WTC11 (cell line): ENCODE data around the gene MACO1. TPM values are rescaled to one million over a fixed set of nuclear protein-coding genes. Genes with fewer than 3 reads are reported as not detected.
A peak's percentile ranks its signal among the peaks of the same experiment; 100 is the strongest.

Experiments used
- ATAC-seq: fragments of 200-7000 bp; cut with Tn5 transposase; 2 replicates; pipeline ENCODE4 v1.10.0; 2021; ENCODE audit warnings: mild to moderate bottlenecking, moderate library complexity
- CTCF ChIA-PET: fragments of 300-600 bp; sonication (Branson Sonifier 250); formaldehyde crosslinking; loops from one replicate; lab custom pipeline; 2021; ENCODE audit warnings: antibody characterized with exemption; lab: Charles Lee
- POLR2A ChIA-PET: fragments of 350-600 bp; sonication (Branson Sonifier 250); formaldehyde crosslinking; loops from one replicate; lab custom pipeline; 2021; ENCODE audit warnings: antibody characterized with exemption; lab: Charles Lee
- DNase-seq: peaks from one replicate; pipeline ENCODE4 v3.0.0; 2021; ENCODE audit warnings: low spot score
- H3K27ac Mint-ChIP-seq: 2 replicates; pipeline ENCODE4 v1.8.0; 2021; ENCODE audit warnings: mixed read lengths
- H3K27me3 Mint-ChIP-seq: 2 replicates; pipeline ENCODE4 v1.8.0; 2021; ENCODE audit warnings: low read depth, mild to moderate bottlenecking, moderate library complexity, mixed read lengths
- H3K36me3 Mint-ChIP-seq: 2 replicates; pipeline ENCODE4 v1.8.0; 2021; ENCODE audit warnings: mixed read lengths
- H3K4me1 Mint-ChIP-seq: 2 replicates; pipeline ENCODE4 v1.8.0; 2022; ENCODE audit warnings: mixed read lengths
- H3K4me3 Mint-ChIP-seq: 2 replicates; pipeline ENCODE4 v1.8.0; 2021; ENCODE audit warnings: mild to moderate bottlenecking, moderate library complexity, mixed read lengths
- H3K9me3 Mint-ChIP-seq: 2 replicates; pipeline ENCODE4 v1.8.0; 2021; ENCODE audit warnings: mixed read lengths
- CREM ChIP-seq: sonication (generic); formaldehyde crosslinking; IDR thresholded peaks from 2 replicates; pipeline ENCODE4 v1.8.1; 2022; ENCODE audit warnings: mild to moderate bottlenecking, missing genetic modification reagents, moderate library complexity
- EMX1 ChIP-seq: fragments of 250-450 bp; sonication (Bioruptor Pico); IDR thresholded peaks from 2 replicates; pipeline ENCODE4 v1.8.0; 2021; ENCODE audit warnings: mild to moderate bottlenecking
- IRF2 ChIP-seq: sonication (generic); formaldehyde crosslinking; IDR thresholded peaks from 2 replicates; pipeline ENCODE4 v1.8.0; 2022; ENCODE audit warnings: low read depth, missing genetic modification reagents, borderline replicate concordance
- JAZF1 ChIP-seq: fragments of 250-450 bp; sonication (Bioruptor Pico); IDR thresholded peaks from 2 replicates; pipeline ENCODE4 v1.9.0; 2021; ENCODE audit warnings: moderate library complexity, mild to moderate bottlenecking, inconsistent platforms
- OVOL2 ChIP-seq: fragments of 250-450 bp; sonication (Bioruptor Pico); IDR thresholded peaks from 2 replicates; pipeline ENCODE4 v1.9.0; 2021; ENCODE audit warnings: mild to moderate bottlenecking, borderline replicate concordance
- SOX15 ChIP-seq: fragments of 250-450 bp; sonication (Bioruptor Pico); IDR thresholded peaks from 2 replicates; pipeline ENCODE4 v1.9.0; 2021; ENCODE audit warnings: mild to moderate bottlenecking
- ZBTB21 ChIP-seq: sonication (generic); formaldehyde crosslinking; IDR thresholded peaks from 2 replicates; pipeline ENCODE4 v1.8.1; 2023; ENCODE audit warnings: mild to moderate bottlenecking, missing genetic modification reagents, borderline replicate concordance
- ZNF423 ChIP-seq: fragments of 250-450 bp; sonication (Bioruptor Pico); IDR thresholded peaks from 2 replicates; pipeline ENCODE4 v2.1.2; 2022; ENCODE audit warnings: mild to moderate bottlenecking, moderate library complexity
- total RNA-seq: library from RNA; stranded (reverse); gene quantifications from 3 replicates; pipeline ENCODE4 v1.2.3, GENCODE V29; 2021
- TF ChIP-seq, protein P1 (sequence below): sonication (generic); formaldehyde crosslinking; IDR thresholded peaks from 2 replicates; pipeline ENCODE4 v1.8.0; 2022; ENCODE audit warnings: mild to moderate bottlenecking, missing genetic modification reagents
- TF ChIP-seq, protein P2 (sequence below): fragments of 250-450 bp; sonication (Bioruptor Pico); conservative IDR thresholded peaks from 2 replicates; pipeline ENCODE4 v1.9.0; 2021; ENCODE audit warnings: mild to moderate bottlenecking
- TF ChIP-seq, protein P3 (sequence below): sonication (generic); formaldehyde crosslinking; IDR thresholded peaks from 2 replicates; pipeline ENCODE4 v1.8.0; 2023; ENCODE audit warnings: mild to moderate bottlenecking, missing genetic modification reagents
- TF ChIP-seq, protein P4 (sequence below): sonication (generic); formaldehyde crosslinking; IDR thresholded peaks from 2 replicates; pipeline ENCODE4 v1.8.1; 2023; ENCODE audit warnings: mild to moderate bottlenecking, missing genetic modification reagents
- TF ChIP-seq, protein P5 (sequence below): sonication (generic); formaldehyde crosslinking; IDR thresholded peaks from 2 replicates; pipeline ENCODE4 v1.8.1; 2023; ENCODE audit warnings: mild to moderate bottlenecking, missing genetic modification reagents, moderate library complexity
- TF ChIP-seq, protein P6 (sequence below): fragments of 250-450 bp; sonication (Bioruptor Pico); IDR thresholded peaks from 2 replicates; pipeline ENCODE4 v1.9.0; 2021; ENCODE audit warnings: mild to moderate bottlenecking, borderline replicate concordance
- TF ChIP-seq, protein P7 (sequence below): fragments of 250-450 bp; sonication (Bioruptor Pico); IDR thresholded peaks from 2 replicates; pipeline ENCODE4 v1.8.0; 2021; ENCODE audit warnings: mild to moderate bottlenecking

The MACO1 gene
- total RNA-seq, 1 experiment from 2014 or later: 9.5 TPM

DNA sequence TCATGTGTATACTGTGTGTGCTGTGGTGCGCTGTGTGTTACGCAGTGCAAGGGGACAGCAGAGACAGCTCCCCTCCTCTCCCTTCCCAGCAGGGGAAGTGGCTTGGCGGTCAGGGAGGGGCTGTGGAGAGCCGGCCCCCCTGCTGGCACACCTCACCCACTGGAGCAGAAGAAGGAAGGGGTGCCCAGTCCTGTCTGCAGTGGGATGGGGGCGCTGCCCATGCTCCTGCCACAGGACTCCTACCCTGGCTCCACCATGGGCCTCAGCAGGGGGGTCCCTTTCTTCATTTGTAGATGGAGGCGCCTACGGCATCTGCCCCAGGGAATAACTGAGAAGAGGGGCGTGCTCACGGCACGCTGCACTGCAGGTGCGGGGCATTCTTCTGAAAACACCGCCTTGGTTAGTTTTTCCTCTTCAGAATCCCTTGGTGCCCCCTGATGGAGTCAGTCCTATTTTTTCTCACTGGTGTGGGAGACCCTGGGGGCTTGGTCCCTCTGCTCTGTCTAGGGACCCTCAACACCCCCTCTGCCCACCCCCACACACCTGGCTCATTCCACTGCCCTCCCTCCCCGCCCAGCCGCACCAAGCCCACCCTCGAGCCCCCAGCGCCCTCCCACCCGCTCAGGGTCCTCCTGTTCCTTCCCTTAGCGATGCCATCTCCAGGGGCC, 99.0 kb downstream of the MACO1 start:
- no peak for DNase-seq
- no peaks in the 10 kb centered on the region for H3K36me3 Mint-ChIP-seq
- ATAC-seq: no peak
- TF ChIP-seq JAZF1 (CRISPR knock-in tag): no peak
- peak; percentile 39; the same call in 1 of the 2 replicates for TF ChIP-seq ZNF423 (CRISPR knock-in tag)
- TF ChIP-seq, protein P1, sequence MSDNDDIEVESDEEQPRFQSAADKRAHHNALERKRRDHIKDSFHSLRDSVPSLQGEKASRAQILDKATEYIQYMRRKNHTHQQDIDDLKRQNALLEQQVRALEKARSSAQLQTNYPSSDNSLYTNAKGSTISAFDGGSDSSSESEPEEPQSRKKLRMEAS (CRISPR knock-in tag): no peak
- no peak for TF ChIP-seq IRF2 (CRISPR knock-in tag)
- TF ChIP-seq SOX15 (CRISPR knock-in tag): no peak
- ChIA-PET POLR2A (no interaction called here), CTCF (interaction anchor here (1.3 kb wide), 1 partner anchor 166 kb away, joined by 3 read pairs; no protein-coding TSS in a partner anchor)
- peaks cover 12% of the 10 kb centered on the region for H3K9me3 Mint-ChIP-seq
- no peak overlapping the region for H3K27ac Mint-ChIP-seq
- H3K4me1 Mint-ChIP-seq: peaks cover 8% of the 10 kb centered on the region; the same call in 1 of the 2 replicates
- no peaks in the 10 kb centered on the region for H3K27me3 Mint-ChIP-seq
- no peak overlapping the region for H3K4me3 Mint-ChIP-seq

DNA sequence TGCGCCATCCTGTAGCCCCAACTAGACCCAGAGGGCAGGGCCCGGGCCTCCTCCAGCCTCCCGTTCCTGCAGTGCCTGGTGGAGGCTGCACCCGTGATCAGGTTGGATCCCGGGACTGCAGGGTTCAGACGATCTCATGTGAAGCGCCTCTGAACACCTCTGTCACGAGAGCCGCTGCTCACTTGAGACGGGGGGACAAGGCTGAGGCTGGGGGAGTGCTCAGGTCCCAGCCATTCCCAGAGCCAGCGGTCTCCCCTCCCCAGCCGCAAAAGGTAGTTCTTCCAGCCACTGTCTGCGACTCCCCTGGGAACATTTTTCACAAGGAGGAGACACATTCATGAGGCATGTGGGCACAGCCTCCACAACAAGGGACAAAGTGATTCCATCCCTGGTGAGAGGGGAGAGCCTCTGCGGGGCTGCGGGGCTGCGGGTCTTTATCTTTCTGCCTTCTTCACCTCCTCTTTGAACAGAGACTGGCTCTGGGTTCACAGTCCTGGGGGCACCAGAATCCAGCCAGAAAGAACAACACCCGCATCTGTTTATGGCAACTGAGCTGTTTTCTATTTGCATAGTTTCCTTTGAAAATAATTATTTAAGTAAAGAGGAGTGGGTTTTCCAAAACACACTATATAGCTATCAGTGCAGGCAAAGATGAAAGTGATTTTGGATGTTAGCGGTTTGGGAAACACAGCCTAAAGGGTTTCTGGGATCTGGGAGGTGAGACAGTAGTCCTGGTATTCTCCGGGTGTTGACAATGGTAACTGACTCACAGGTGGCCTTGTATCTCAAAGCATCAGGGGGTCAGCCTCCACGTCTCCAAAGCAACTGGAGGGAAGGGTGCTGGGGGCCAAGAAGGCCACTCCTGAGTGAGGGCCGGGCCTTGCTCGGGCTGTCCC, 99.7 kb downstream of the MACO1 start:
- Mint-ChIP-seq H3K36me3 (no peaks in the 10 kb centered on the region), H3K4me1 (peaks cover 8% of the 10 kb centered on the region; the same call in 1 of the 2 replicates), H3K27me3 (no peaks in the 10 kb centered on the region), H3K9me3 (peaks cover 7% of the 10 kb centered on the region), H3K27ac (peak overlapping the region; percentile 23; the same call in 1 of the 2 replicates), H3K4me3 (no peak overlapping the region)
- ChIA-PET POLR2A (no interaction called here), CTCF (interaction anchor here (1.1 to 1.3 kb wide), 2 partner anchors 10 to 11 kb away, joined by 3 read pairs; no protein-coding TSS in a partner anchor)
- no peak for ATAC-seq
- DNase-seq: no peak
- TF ChIP-seq OVOL2 (no peak), EMX1 (no peak)
- TF ChIP-seq, protein P2, sequence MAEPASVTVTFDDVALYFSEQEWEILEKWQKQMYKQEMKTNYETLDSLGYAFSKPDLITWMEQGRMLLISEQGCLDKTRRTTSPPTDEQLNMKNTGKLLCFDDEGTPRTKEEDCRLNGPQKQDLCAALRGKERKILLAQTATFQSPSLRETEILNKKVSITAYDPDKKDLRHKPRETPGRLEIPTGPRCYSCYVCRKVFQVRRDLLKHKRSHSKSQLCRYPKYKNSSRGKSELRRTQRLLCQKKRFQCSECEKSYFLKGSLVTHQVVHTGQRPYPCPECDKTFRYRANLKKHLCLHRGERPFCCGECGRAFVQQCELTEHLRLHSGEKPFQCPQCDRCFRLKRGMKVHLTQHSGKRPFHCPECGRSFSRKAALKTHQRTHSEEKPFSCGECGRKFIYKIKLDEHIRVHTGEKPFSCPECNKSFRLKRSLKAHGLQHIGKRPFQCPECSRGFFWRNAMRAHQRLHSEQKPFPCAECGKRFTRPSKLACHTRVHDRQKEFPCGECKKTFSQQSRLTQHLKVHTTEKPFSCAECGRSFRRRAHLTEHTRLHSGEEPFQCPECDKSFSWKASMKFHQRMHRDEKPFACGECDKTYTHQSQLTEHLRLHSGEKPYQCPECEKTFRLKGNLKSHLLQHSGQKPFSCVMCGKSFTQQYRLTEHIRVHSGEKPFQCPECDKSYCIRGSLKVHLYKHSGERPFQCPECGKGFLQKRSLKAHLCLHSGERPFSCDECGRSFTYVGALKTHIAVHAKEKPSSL (CRISPR knock-in tag): no peak

DNA sequence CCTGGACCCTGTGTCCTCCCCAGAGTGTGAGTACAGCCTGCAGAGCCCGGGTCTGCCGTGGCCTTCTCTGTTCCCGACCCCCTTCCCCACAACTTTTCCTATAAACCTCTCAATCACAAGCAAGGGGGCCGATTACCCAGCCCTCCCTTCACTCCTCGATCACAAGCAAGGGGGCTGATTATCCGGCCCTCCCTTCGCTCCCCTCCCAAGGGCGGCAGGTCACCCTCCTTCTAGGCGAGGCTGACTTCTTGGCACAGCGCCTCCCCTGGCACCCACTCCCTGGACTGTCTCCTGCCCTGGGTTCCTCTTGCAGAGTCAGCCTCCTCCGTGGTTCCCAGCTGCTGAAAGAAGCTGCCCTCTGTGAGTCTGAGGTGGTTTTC, 100.4 kb downstream of the MACO1 start:
- ATAC-seq: no peak
- no peak overlapping the region for H3K4me3 Mint-ChIP-seq
- TF ChIP-seq, protein P3, sequence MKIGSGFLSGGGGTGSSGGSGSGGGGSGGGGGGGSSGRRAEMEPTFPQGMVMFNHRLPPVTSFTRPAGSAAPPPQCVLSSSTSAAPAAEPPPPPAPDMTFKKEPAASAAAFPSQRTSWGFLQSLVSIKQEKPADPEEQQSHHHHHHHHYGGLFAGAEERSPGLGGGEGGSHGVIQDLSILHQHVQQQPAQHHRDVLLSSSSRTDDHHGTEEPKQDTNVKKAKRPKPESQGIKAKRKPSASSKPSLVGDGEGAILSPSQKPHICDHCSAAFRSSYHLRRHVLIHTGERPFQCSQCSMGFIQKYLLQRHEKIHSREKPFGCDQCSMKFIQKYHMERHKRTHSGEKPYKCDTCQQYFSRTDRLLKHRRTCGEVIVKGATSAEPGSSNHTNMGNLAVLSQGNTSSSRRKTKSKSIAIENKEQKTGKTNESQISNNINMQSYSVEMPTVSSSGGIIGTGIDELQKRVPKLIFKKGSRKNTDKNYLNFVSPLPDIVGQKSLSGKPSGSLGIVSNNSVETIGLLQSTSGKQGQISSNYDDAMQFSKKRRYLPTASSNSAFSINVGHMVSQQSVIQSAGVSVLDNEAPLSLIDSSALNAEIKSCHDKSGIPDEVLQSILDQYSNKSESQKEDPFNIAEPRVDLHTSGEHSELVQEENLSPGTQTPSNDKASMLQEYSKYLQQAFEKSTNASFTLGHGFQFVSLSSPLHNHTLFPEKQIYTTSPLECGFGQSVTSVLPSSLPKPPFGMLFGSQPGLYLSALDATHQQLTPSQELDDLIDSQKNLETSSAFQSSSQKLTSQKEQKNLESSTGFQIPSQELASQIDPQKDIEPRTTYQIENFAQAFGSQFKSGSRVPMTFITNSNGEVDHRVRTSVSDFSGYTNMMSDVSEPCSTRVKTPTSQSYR (CRISPR knock-in tag): no peak
- TF ChIP-seq, protein P1 (CRISPR knock-in tag): no peak
- TF ChIP-seq, protein P4, sequence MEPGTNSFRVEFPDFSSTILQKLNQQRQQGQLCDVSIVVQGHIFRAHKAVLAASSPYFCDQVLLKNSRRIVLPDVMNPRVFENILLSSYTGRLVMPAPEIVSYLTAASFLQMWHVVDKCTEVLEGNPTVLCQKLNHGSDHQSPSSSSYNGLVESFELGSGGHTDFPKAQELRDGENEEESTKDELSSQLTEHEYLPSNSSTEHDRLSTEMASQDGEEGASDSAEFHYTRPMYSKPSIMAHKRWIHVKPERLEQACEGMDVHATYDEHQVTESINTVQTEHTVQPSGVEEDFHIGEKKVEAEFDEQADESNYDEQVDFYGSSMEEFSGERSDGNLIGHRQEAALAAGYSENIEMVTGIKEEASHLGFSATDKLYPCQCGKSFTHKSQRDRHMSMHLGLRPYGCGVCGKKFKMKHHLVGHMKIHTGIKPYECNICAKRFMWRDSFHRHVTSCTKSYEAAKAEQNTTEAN (CRISPR knock-in tag): no peak
- TF ChIP-seq, protein P5, sequence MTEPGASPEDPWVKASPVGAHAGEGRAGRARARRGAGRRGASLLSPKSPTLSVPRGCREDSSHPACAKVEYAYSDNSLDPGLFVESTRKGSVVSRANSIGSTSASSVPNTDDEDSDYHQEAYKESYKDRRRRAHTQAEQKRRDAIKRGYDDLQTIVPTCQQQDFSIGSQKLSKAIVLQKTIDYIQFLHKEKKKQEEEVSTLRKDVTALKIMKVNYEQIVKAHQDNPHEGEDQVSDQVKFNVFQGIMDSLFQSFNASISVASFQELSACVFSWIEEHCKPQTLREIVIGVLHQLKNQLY (CRISPR knock-in tag): no peak
- TF ChIP-seq ZBTB21 (CRISPR knock-in tag) (no peak), CREM (CRISPR knock-in tag) (no peak)
- TF ChIP-seq, protein P6, sequence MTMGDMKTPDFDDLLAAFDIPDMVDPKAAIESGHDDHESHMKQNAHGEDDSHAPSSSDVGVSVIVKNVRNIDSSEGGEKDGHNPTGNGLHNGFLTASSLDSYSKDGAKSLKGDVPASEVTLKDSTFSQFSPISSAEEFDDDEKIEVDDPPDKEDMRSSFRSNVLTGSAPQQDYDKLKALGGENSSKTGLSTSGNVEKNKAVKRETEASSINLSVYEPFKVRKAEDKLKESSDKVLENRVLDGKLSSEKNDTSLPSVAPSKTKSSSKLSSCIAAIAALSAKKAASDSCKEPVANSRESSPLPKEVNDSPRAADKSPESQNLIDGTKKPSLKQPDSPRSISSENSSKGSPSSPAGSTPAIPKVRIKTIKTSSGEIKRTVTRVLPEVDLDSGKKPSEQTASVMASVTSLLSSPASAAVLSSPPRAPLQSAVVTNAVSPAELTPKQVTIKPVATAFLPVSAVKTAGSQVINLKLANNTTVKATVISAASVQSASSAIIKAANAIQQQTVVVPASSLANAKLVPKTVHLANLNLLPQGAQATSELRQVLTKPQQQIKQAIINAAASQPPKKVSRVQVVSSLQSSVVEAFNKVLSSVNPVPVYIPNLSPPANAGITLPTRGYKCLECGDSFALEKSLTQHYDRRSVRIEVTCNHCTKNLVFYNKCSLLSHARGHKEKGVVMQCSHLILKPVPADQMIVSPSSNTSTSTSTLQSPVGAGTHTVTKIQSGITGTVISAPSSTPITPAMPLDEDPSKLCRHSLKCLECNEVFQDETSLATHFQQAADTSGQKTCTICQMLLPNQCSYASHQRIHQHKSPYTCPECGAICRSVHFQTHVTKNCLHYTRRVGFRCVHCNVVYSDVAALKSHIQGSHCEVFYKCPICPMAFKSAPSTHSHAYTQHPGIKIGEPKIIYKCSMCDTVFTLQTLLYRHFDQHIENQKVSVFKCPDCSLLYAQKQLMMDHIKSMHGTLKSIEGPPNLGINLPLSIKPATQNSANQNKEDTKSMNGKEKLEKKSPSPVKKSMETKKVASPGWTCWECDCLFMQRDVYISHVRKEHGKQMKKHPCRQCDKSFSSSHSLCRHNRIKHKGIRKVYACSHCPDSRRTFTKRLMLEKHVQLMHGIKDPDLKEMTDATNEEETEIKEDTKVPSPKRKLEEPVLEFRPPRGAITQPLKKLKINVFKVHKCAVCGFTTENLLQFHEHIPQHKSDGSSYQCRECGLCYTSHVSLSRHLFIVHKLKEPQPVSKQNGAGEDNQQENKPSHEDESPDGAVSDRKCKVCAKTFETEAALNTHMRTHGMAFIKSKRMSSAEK (CRISPR knock-in tag): no peak
- TF ChIP-seq, protein P7, sequence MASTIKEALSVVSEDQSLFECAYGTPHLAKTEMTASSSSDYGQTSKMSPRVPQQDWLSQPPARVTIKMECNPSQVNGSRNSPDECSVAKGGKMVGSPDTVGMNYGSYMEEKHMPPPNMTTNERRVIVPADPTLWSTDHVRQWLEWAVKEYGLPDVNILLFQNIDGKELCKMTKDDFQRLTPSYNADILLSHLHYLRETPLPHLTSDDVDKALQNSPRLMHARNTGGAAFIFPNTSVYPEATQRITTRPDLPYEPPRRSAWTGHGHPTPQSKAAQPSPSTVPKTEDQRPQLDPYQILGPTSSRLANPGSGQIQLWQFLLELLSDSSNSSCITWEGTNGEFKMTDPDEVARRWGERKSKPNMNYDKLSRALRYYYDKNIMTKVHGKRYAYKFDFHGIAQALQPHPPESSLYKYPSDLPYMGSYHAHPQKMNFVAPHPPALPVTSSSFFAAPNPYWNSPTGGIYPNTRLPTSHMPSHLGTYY (CRISPR knock-in tag): no peak

More for the DNA sequence above, 100.4 kb downstream of the MACO1 start:
- no peak for DNase-seq
- ChIA-PET POLR2A (no interaction called here), CTCF (interaction anchor here (1.1 to 1.3 kb wide), 2 partner anchors 10 to 12 kb away, joined by 3 read pairs; no protein-coding TSS in a partner anchor)
- Mint-ChIP-seq H3K9me3 (peaks cover 5% of the 10 kb centered on the region), H3K4me1 (peaks cover 8% of the 10 kb centered on the region; the same call in 1 of the 2 replicates), H3K36me3 (no peaks in the 10 kb centered on the region), H3K27ac (no peak overlapping the region), H3K27me3 (no peaks in the 10 kb centered on the region)
